ENCODE measurements around the gene GMIP. TPM values are rescaled to one million over a fixed set of nuclear protein-coding genes. Genes with fewer than 3 reads are reported as not detected.

Gene GMIP
- total and polyA plus RNA-seq, 2 of the 4 experiments (the other 2 are of a cell fraction) = 4.1 to 11.0 TPM

GRCh38 chr19:19626516-19627472 lies 16.7 kb downstream of the GMIP start (continued):
- TF ChIP-seq SMC3 (IDR thresholded peaks at IDR 0.05; ENCODE audit: low read depth, low read length) = no peak
- TF ChIP-seq CHD1 (IDR thresholded peaks at IDR 0.05; ENCODE audit: low read depth, low read length) = no peak

- DNase-seq = no peak
Measured at GRCh38 chr19:19624032-19624570, 19.4 kb downstream of the GMIP start.

More at GRCh38 chr19:19624032-19624570, 19.4 kb downstream of the GMIP start:
- no peak overlapping the region for H3K4me2 ChIP-seq (ENCODE audit: low read depth, low read length)
- H3K56ac ChIP-seq (ENCODE audit: extremely low read depth, insufficient read depth, low read length) = no peak overlapping the region
- ChIA-PET CTCF (interaction anchor here (1.1 kb wide), 1 partner anchor 70 kb away, joined by 3 read pairs; no protein-coding TSS in a partner anchor), POLR2A (ENCODE audit: unreplicated experiment) (interaction anchor here (0.6 kb wide), 1 partner anchor 64 kb away, joined by 3 read pairs; no protein-coding TSS in a partner anchor)
- in situ Hi-C loops (cut with MboI; ENCODE audit: low sequenced_read_pairs) = no loop called here
- H3K4me3 ChIP-seq (ENCODE audit: insufficient read depth, low read depth, low read length) = no peak overlapping the region
- no peak for TF ChIP-seq CHD1 (IDR thresholded peaks at IDR 0.05; ENCODE audit: low read depth, low read length)
- TF ChIP-seq MAZ (IDR thresholded peaks at IDR 0.05; ENCODE audit: borderline replicate concordance, low read depth, low read length) = no peak
- TF ChIP-seq MXI1 (IDR thresholded peaks at IDR 0.05; ENCODE audit: borderline replicate concordance, low read depth, low read length) = no peak
- no peak for TF ChIP-seq RCOR1 (IDR thresholded peaks at IDR 0.05; ENCODE audit: insufficient replicate concordance, low read length)
- no peak overlapping the region for H3K18ac ChIP-seq (ENCODE audit: low read depth, low read length)
- no peak overlapping the region for H3K9ac ChIP-seq (ENCODE audit: low read depth, low read length)
- no peak overlapping the region for H2AFZ ChIP-seq (replicated peaks; ENCODE audit: low read length, poor library complexity)
- H3K4me1 ChIP-seq (ENCODE audit: control insufficient read depth, insufficient read depth, low read length) = no peaks in the 10 kb centered on the region
- H3K23ac ChIP-seq (ENCODE audit: low read depth, low read length) = no peak overlapping the region
- H4K91ac ChIP-seq (ENCODE audit: insufficient read depth, low read depth, low read length) = no peak overlapping the region
- no peak overlapping the region for H2BK5ac ChIP-seq (ENCODE audit: low read depth, low read length, poor library complexity, severe bottlenecking)
- H3K9me1 ChIP-seq (ENCODE audit: insufficient read depth, low read length) = peaks cover 3% of the 10 kb centered on the region; the same call in 1 of the 2 replicates
- H2AK9ac ChIP-seq (replicated peaks; ENCODE audit: low read depth, low read length, poor library complexity) = no peak overlapping the region
- no peak overlapping the region for H3K14ac ChIP-seq (replicated peaks; ENCODE audit: low read depth, low read length)
- no peaks in the 10 kb centered on the region; the same call in 1 of the 2 replicates for H3K27me3 ChIP-seq (ENCODE audit: control insufficient read depth, insufficient read depth, low read length)
- no peak overlapping the region for H3K4ac ChIP-seq (ENCODE audit: low read depth, low read length)
- no peaks in the 10 kb centered on the region for H3K36me3 ChIP-seq (ENCODE audit: control insufficient read depth, insufficient read depth, low read length)
- no TSS peak for BruUV-seq (replicated peaks)
- H2BK120ac ChIP-seq (ENCODE audit: low read depth, low read length) = no peak overlapping the region
- H3K9me3 ChIP-seq (ENCODE audit: control insufficient read depth, insufficient read depth, low read length) = no peaks in the 10 kb centered on the region
- no peaks in the 10 kb centered on the region for H3K79me1 ChIP-seq (ENCODE audit: low read depth in 1 of 2, low read length in 2 of 2)
- no peaks in the 10 kb centered on the region for H4K20me1 ChIP-seq (ENCODE audit: insufficient read depth, low read length)
- no peak overlapping the region for H2BK15ac ChIP-seq (ENCODE audit: low read depth, low read length)
- no peak for ATAC-seq (ENCODE audit: low read depth)
- no peak overlapping the region for H4K8ac ChIP-seq (ENCODE audit: low read depth in 2 of 2, low read length in 2 of 2)
- H4K5ac ChIP-seq (ENCODE audit: low read depth, low read length) = no peak overlapping the region
- intact Hi-C loops (cut with micrococcal nuclease) = no loop called here
- dilution Hi-C loops (cut with HindIII; ENCODE audit: low sequenced_read_pairs, unreplicated experiment) = no loop called here
- no peak overlapping the region for H2BK20ac ChIP-seq (ENCODE audit: low read depth, low read length)
- WGBS, 2 experiments (ENCODE audit: extremely low coverage in 2 of 2, insufficient read length in 1 of 2) = 95% methylated on average over 8 of the region's 19 CpGs; no CpG with 5 or more reads in 1 of the 2 experiments
- H3K27ac ChIP-seq (ENCODE audit: insufficient read depth, low read length) = no peak overlapping the region
- H2AK5ac ChIP-seq (ENCODE audit: low read depth, low read length) = no peak overlapping the region
